ENCODE measurements around the gene SND1.
A peak's percentile ranks its signal among the peaks of the same experiment; 100 is the strongest.

SND1 gene

DNA sequence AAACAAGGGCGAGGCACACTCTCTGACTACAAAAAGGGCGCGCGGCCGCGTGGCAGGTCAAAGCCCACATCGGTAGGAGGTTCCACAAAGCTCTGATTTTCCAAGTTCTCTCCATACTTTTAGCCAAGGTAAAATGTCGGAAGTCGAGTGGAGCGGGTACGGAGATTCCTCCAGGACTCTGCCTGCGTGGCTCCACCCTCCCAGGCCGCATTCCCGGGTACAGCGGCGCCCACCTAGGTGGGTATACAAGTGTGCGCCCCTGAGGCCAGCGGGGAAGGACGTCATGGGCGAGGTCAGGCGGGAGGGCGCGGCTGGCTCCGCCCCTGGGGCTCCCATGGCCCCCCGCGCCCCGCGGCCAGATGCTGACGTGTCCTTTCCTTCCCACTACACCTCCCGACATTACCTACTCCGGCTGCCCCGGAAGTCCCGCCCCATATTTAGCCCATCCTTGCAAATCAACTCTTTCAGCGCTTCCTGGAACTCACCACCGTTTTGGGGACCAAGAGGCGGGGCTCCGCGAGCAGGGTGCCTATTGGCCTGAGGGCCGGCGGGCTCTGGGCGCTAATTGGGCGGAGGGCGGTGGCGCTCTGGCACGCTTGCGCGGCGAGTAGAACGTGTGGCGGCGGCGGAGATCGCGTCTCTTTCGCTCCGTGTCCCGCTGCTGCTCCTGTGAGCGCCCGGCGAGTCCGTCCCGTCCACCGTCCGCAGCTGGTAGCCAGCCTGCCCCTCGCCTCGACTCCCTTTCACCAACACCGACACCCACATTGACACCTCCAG is at the start of gene SND1:
Gene SND1 (plus strand): TSS at position 639 of the 777 bp plus-strand sequence. CDS start 180 bp downstream, outside the sequence.
- DNase-seq (ENCODE audit: low spot score): peak; percentile 99

- DNase-seq (ENCODE audit: low spot score): no peak
Observed at GRCh38 chr7:127608446-127608845, 43.5 kb upstream of the SND1 start.

DNA sequence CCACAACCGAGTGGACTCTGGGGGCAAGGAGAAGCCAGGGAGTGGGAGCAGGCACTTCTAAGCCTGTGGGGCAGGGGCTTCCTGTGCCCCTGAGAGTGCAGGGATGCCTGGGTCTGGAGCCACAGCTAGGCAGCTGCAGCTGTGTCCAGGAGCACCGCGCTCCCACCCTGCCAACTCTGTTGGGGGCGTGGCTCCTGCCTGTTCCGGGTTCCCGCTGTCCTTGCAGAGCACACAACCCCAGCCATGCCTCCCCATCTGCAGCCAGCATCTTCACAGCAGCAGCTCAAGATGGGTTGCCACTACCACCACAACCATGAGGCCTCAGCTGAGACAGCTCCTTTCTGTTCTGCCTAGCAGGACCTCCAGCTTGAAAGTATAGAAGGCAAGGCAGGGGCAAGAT is 42.7 kb upstream of the SND1 start:
- DNase-seq (ENCODE audit: low spot score): no peak

- no peak for DNase-seq (ENCODE audit: low spot score)
Observed at GRCh38 chr7:127612263-127612662, 39.7 kb upstream of the SND1 start.

DNA sequence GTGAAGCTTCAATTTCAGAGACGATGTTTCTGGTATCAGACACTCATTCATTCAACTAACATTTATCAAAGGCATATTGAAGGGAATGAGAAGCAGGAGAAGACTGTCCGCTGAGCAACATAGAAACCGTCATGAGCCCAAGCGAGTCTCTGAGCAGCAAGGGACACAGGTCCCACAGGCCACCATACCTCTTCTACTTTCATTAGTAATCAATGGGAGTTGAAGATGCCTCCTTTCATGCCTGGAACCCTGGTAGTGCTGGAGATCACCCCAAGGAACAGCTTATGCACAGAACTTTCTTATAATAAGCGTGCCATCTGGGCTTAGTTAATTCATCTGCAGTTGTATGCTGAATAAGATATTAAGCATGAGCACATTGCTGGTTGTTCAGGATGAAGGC is 35.3 kb upstream of the SND1 start:
- no peak for DNase-seq (ENCODE audit: low spot score)

- no peak for DNase-seq (ENCODE audit: low spot score)
Observed at GRCh38 chr7:127618042-127618441, 34.0 kb upstream of the SND1 start, which contains the start of gene PAX4. Gene PAX4 (minus strand): TSS chr7:127618142. CDS start chr7:127615928, 2,214 bp downstream.

DNA sequence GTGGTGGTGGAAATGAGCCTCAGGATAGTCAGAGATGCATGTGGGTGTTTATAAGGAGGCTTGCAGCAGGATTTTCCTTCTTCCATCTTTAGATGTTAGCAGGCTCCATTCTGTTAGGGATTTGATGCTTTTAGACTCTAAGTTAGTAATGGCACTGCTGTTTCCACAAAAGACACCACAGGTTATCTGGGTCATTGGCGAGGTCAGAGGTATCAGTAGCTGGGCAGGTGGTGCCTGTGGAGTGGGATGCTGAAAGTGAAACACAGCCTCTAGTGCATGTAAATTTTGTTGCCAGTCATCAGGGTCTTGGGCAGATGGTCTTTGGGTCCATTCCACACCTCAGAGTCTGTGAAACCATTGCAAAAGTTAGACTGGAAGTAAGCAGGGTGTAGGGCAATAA is 33.2 kb upstream of the SND1 start:
- DNase-seq (ENCODE audit: low spot score): no peak

DNA sequence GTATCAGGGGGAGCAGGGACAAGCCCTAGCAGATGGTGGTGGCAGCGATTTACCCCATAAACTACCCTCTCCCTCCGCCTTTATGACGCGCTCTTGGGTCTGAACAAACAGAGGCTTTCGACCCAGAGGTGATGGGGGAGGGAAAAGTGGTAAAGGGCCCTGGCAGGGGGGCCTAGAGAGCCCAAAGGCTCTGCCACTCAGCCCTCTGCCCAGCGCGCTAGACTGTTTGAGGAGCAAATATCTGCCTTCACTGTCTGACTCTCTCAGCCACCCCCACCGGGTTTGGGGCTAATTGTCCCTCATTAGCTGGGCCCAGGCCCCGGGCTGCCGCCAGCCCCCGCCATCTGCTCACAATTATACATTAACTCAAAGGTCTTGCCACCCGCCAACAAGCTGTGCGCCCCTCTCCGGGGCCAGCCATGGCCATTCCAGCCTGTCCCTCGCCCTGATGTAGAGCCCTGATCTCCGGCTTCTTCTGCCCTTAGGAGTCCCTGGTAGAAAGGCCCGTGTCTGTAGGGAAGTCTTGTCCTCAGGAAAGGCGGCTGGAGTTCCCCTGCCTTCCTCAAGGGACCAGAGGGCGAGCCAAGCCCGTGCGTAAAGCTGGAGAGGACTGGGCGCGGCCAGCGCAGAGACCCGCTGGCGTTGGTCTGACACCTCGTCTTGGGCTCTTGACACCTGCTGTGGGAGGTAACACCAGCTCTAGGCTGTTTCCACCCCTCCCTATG is 32.2 kb upstream of the SND1 start:
- DNase-seq (ENCODE audit: low spot score): no peak

DNA sequence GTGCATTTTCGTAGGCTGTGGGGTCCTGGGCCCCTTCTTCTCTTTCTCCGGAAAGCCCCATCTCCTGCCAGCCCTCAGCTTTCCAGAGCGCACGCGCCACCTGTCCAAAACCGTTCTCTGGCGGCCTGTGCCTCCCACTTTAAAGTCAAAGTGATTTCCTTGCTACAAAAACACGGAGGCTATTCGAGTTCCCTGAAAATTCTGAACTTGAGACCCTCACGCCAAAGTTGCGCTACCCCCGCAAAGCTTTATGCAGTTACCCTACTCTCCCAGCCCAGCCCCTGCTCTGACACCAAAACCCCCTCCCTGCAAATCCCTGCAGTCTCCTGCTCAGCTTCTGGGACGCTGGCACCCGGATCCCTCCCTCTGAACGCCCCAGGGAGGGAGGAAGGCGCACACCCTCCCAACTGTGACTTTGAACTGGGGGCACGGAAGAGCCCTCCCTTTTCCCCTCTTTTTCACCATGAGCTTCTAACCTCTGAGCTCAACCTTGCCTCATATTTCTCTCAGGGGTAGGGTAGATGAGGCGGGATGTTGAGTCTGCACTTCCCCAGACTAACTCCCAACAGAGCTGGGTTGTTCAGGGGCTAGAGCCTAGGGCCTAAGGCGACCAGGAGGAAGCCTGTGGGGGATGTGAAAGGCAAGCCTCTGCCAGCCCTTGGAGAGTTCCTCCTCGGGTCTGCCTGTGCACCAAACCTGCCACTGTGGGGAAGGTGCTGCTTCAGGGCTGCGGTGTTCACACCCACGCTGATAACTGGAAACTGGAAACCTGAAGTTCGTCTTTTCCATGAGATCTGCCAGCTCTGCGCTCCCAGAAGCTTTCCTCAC is 31.4 kb upstream of the SND1 start:
- no peak for DNase-seq (ENCODE audit: low spot score)

- DNase-seq (ENCODE audit: low spot score): no peak
Observed at GRCh38 chr7:127625331-127625730, 26.7 kb upstream of the SND1 start.

- DNase-seq (ENCODE audit: low spot score): no peak
Observed at GRCh38 chr7:127628445-127628844, 23.5 kb upstream of the SND1 start.

DNA sequence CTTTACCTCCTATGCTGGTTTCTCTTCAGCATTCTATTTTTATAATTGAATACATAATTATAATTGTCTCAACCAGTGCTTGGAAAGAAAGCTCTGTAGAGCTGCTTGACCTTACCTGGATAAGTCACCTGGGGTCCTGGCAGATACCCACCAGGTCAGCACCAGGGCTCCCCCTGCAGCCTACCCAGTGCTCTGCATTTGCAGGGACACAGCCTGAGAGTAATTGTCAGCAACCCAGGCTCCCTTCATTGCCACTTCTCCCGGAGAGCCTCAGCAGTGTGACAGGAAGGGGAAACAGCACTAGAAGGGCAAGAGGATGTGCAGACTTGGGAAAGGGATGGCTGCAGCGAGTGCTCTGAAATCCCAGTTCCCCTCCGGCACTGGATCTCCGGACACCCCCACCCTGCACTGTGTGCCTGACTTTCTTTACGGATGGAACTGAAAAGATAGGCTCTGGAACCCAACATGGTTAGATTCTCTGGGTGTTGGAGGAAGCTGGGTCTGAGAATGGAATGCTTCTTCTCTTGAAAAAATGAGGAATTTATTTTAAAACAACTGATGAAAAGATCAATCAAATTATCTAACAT is 22.6 kb upstream of the SND1 start:
- DNase-seq (ENCODE audit: low spot score): peak; percentile 9

- DNase-seq (ENCODE audit: low spot score): no peak
Observed at GRCh38 chr7:127632276-127632910, 19.6 kb upstream of the SND1 start.

DNA sequence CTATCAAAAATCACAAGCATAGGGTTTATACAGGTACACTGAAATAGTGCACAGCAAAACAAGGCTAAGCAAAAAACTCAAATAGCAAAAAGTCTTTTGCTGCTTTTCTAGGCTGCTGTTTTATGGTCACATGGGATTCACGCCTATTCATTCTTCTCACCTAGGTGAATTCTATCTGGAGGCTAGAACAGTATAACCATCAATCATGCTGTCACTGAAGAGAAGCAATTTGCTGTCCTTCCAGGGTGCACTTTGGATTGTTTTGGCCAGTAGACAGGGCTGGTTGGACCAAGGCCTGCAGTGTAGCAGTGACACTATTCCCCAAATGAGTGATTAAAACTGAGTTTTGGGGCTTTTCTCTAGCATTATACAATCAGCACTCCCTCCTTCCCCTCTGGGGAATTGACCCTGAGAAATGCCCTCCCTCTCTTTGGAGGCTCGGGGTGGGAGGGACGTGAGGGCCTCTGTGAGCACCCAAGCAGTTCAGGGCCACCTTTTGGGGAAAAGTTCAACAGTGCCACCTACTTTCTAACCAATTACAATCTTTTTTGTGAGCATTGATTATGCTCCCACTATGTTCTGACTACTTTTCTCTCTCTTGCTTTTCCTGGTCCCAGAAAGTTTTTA is 16.2 kb upstream of the SND1 start:
- DNase-seq (ENCODE audit: low spot score): no peak

DNA sequence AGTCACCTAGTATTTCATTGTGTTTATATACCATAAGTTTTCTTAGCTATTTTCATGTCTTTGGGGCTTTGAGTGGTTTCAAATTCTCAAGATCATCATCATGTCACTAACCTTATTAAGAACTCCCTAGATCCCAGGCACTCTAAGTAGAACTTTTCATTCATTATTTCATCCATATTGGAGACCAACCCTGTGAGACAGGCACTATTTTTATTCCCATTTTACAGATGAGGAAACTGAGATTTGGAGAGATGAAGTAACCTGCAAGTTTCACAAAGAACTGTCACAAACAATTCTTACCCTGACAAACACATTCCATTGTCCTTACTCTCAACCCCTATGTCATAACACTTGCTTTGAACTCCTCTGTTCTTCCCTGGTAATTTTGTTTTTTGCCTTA is 13.8 kb upstream of the SND1 start:
- DNase-seq (ENCODE audit: low spot score): no peak

DNA sequence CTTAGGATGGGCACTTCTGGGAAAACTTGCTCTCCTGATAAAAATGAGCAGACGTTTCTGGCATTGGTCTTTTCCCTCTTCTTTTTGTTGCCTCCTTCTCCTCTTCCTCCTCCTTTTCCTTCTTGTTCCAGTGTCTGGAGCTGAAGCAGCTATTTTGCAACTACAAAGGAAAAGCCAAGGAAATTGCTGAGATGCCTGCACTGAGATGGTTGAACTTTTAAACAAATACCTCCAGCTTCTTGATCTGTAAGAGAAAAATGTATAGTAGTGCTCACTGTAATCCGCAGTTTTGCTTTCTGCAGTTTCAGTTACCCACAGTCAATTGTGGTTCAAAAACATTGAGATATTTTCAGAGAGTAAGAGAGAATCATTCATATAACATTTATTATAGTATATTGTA is 7.5 kb upstream of the SND1 start:
- DNase-seq (ENCODE audit: low spot score): no peak

DNA sequence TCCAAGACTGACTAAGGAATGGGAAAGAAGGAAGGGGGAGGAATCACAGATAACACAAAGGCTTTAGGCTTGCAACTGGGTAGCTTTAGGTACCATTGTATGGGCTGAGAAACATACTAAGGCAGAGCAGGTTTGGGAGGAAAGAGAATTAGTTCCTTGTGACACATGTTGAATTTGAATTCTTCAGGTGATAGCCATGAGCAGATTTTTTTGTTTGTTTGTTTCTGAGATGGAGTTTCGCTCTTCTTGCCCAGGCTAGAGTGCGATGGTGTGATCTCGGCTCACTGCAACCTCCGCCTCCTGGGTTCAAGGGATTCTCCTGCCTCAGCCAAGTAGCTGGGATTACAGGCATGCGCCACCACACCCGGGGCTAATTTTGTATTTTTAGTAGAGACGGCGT is 4.4 kb upstream of the SND1 start:
- DNase-seq (ENCODE audit: low spot score): no peak

DNA sequence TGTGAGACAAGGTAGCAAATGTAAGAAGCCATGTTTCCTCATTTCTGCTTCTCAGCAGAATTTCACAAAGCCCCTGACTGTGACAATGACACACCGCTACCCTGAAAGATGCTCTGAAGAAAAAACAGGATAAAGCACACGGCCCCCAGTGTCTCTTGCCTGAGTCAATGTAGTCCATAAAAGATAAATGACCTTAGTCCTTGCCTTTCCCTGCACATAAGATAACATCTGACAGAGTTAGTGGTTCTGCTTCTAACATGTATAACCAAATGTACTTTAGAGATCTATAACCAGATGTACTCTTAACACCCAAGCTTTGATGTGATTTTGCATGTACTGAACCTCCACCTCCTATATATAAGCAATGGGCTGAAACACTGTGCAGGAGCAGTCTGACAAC is 3.0 kb upstream of the SND1 start:
- DNase-seq (ENCODE audit: low spot score): no peak

- no peak for DNase-seq (ENCODE audit: low spot score)
Observed at GRCh38 chr7:127650847-127651555, 993 bp upstream of the SND1 start.
